Measurements from ENCODE around the gene CCT8L2. TPM values are rescaled to one million over a fixed set of nuclear protein-coding genes. Genes with fewer than 3 reads are reported as not detected.
"Not testable (repeated sequence)": the region's sequence is repeated elsewhere in the genome, so short reads cannot be mapped to it uniquely, and the experiment has no call there.

The CCT8L2 gene
- total and polyA plus RNA-seq, 2 of the 4 experiments (the other 2 are of a cell fraction): not detected

- H2BK120ac ChIP-seq (ENCODE audit: low read depth, low read length); H3K27me3 ChIP-seq (ENCODE audit: control insufficient read depth, insufficient read depth, low read length); H2BK5ac ChIP-seq (ENCODE audit: low read depth, low read length, poor library complexity, severe bottlenecking); H3K4me3 ChIP-seq (ENCODE audit: insufficient read depth, low read depth, low read length); DNase-seq; H3K27ac ChIP-seq (ENCODE audit: insufficient read depth, low read length); H3K14ac ChIP-seq (replicated peaks; ENCODE audit: low read depth, low read length); H4K5ac ChIP-seq (ENCODE audit: low read depth, low read length); H3K18ac ChIP-seq (ENCODE audit: low read depth, low read length); BruUV-seq (replicated peaks); H4K8ac ChIP-seq (ENCODE audit: low read depth in 2 of 2, low read length in 2 of 2); H2AFZ ChIP-seq (replicated peaks; ENCODE audit: low read length, poor library complexity); H2BK20ac ChIP-seq (ENCODE audit: low read depth, low read length); H3K4me2 ChIP-seq (ENCODE audit: low read depth, low read length); H3K36me3 ChIP-seq (ENCODE audit: control insufficient read depth, insufficient read depth, low read length); in situ Hi-C loops (cut with MboI; ENCODE audit: low sequenced_read_pairs); H3K9me1 ChIP-seq (ENCODE audit: insufficient read depth, low read length); H3K9me3 ChIP-seq (ENCODE audit: control insufficient read depth, insufficient read depth, low read length); dilution Hi-C loops (cut with HindIII; ENCODE audit: low sequenced_read_pairs, unreplicated experiment); H4K91ac ChIP-seq (ENCODE audit: insufficient read depth, low read depth, low read length); H3K56ac ChIP-seq (ENCODE audit: extremely low read depth, insufficient read depth, low read length); H4K20me1 ChIP-seq (ENCODE audit: insufficient read depth, low read length); H3K4ac ChIP-seq (ENCODE audit: low read depth, low read length); H3K79me1 ChIP-seq (ENCODE audit: low read depth in 1 of 2, low read length in 2 of 2); intact Hi-C loops (cut with micrococcal nuclease); H2BK15ac ChIP-seq (ENCODE audit: low read depth, low read length); ATAC-seq (ENCODE audit: low read depth); CTCF ChIA-PET; H2AK5ac ChIP-seq (ENCODE audit: low read depth, low read length); H3K23ac ChIP-seq (ENCODE audit: low read depth, low read length); POLR2A ChIA-PET (ENCODE audit: unreplicated experiment); H3K9ac ChIP-seq (ENCODE audit: low read depth, low read length); H3K4me1 ChIP-seq (ENCODE audit: control insufficient read depth, insufficient read depth, low read length); H2AK9ac ChIP-seq (replicated peaks; ENCODE audit: low read depth, low read length, poor library complexity): not testable (repeated sequence)
- no CpG with 5 or more reads among the region's 3 CpGs for WGBS, 2 experiments (ENCODE audit: extremely low coverage in 2 of 2, insufficient read length in 1 of 2)
Observed at GRCh38 chr22:16617516-16617915, 24.9 kb upstream of the CCT8L2 start.

GRCh38 chr22:16616390-16616938 lies 23.9 kb upstream of the CCT8L2 start:
- H3K23ac ChIP-seq (ENCODE audit: low read depth, low read length); CTCF ChIA-PET; H2BK120ac ChIP-seq (ENCODE audit: low read depth, low read length); H3K4me1 ChIP-seq (ENCODE audit: control insufficient read depth, insufficient read depth, low read length); DNase-seq; H4K5ac ChIP-seq (ENCODE audit: low read depth, low read length); ATAC-seq (ENCODE audit: low read depth); H2AK5ac ChIP-seq (ENCODE audit: low read depth, low read length); H2BK5ac ChIP-seq (ENCODE audit: low read depth, low read length, poor library complexity, severe bottlenecking); H3K9me1 ChIP-seq (ENCODE audit: insufficient read depth, low read length); H2AFZ ChIP-seq (replicated peaks; ENCODE audit: low read length, poor library complexity); H3K14ac ChIP-seq (replicated peaks; ENCODE audit: low read depth, low read length); BruUV-seq (replicated peaks); H3K18ac ChIP-seq (ENCODE audit: low read depth, low read length); H3K27me3 ChIP-seq (ENCODE audit: control insufficient read depth, insufficient read depth, low read length); dilution Hi-C loops (cut with HindIII; ENCODE audit: low sequenced_read_pairs, unreplicated experiment); H3K79me1 ChIP-seq (ENCODE audit: low read depth in 1 of 2, low read length in 2 of 2); H2AK9ac ChIP-seq (replicated peaks; ENCODE audit: low read depth, low read length, poor library complexity); H4K8ac ChIP-seq (ENCODE audit: low read depth in 2 of 2, low read length in 2 of 2); H2BK15ac ChIP-seq (ENCODE audit: low read depth, low read length); H3K56ac ChIP-seq (ENCODE audit: extremely low read depth, insufficient read depth, low read length); H3K9me3 ChIP-seq (ENCODE audit: control insufficient read depth, insufficient read depth, low read length); in situ Hi-C loops (cut with MboI; ENCODE audit: low sequenced_read_pairs); H4K20me1 ChIP-seq (ENCODE audit: insufficient read depth, low read length); H3K27ac ChIP-seq (ENCODE audit: insufficient read depth, low read length); H2BK20ac ChIP-seq (ENCODE audit: low read depth, low read length); H3K4me2 ChIP-seq (ENCODE audit: low read depth, low read length); intact Hi-C loops (cut with micrococcal nuclease); H4K91ac ChIP-seq (ENCODE audit: insufficient read depth, low read depth, low read length); H3K4ac ChIP-seq (ENCODE audit: low read depth, low read length); H3K4me3 ChIP-seq (ENCODE audit: insufficient read depth, low read depth, low read length); H3K36me3 ChIP-seq (ENCODE audit: control insufficient read depth, insufficient read depth, low read length); H3K9ac ChIP-seq (ENCODE audit: low read depth, low read length); POLR2A ChIA-PET (ENCODE audit: unreplicated experiment): not testable (repeated sequence)
- no CpG with 5 or more reads among the region's 3 CpGs for WGBS, 2 experiments (ENCODE audit: extremely low coverage in 2 of 2, insufficient read length in 1 of 2)
